DND-41 (cell line): ENCODE data around the gene RAPGEF1.

ENCODE experiments used
- EZH2 ChIP-seq: IDR thresholded peaks from 3 replicates; pipeline ENCODE4 v1.6.1; 2012; ENCODE audit warnings: borderline replicate concordance, low read depth, mild to moderate bottlenecking, moderate library complexity, low read length, inconsistent platforms; ENCODE audit not compliant: severe bottlenecking
- TF ChIP-seq, protein P1 (sequence below): IDR thresholded peaks from 2 replicates; pipeline ENCODE4 v1.5.1; 2012; ENCODE audit warnings: borderline replicate concordance, low read length, moderate library complexity, mild to moderate bottlenecking; ENCODE audit not compliant: poor library complexity, severe bottlenecking; ENCODE audit errors: extremely low read depth

DNA sequence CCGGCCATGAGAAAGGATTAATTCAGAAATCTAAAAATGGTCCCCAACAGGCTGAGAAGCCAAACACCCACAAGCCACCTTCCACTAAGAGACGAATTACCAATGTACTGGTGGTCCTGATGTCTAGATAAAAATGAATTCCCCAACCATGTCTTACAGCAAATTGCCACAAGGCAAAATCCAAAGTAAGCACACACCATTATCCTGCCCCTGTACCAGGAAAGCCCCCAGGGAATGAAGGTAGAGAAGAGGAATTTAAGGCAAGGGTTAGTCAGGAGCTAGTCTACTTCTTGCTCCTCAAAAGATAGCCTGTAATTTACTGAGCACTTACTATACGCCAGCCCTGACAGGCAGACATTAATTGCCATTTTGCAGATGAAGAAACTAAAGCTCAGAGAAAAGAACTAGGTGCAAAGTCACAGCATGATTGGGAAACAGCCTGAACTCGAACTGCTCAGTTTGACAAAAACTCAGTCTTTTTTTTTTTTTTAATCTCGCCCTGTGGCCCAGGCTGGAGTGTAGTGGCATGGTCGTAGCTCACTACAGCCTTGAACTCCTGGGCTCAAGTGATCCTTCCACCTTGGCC is 64.3 kb downstream of the RAPGEF1 start:
- TF ChIP-seq, protein P1, sequence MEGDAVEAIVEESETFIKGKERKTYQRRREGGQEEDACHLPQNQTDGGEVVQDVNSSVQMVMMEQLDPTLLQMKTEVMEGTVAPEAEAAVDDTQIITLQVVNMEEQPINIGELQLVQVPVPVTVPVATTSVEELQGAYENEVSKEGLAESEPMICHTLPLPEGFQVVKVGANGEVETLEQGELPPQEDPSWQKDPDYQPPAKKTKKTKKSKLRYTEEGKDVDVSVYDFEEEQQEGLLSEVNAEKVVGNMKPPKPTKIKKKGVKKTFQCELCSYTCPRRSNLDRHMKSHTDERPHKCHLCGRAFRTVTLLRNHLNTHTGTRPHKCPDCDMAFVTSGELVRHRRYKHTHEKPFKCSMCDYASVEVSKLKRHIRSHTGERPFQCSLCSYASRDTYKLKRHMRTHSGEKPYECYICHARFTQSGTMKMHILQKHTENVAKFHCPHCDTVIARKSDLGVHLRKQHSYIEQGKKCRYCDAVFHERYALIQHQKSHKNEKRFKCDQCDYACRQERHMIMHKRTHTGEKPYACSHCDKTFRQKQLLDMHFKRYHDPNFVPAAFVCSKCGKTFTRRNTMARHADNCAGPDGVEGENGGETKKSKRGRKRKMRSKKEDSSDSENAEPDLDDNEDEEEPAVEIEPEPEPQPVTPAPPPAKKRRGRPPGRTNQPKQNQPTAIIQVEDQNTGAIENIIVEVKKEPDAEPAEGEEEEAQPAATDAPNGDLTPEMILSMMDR = no peak
- no peak for TF ChIP-seq EZH2
